ENCODE results near the gene WDR86.

GRCh38 chr7:151453326-151453791, 43.5 kb upstream of the WDR86 start:
- TF ChIP-seq CTCF (IDR thresholded peaks at IDR 0.05) (no peak), ESRRA (CRISPR knock-in tag; IDR thresholded peaks at IDR 0.05; ENCODE audit: borderline replicate concordance) (no peak), SMAD4 (CRISPR knock-in tag; IDR thresholded peaks at IDR 0.05) (no peak), ETV6 (CRISPR knock-in tag; IDR thresholded peaks at IDR 0.05) (no peak), STAT6 (CRISPR knock-in tag; conservative IDR thresholded peaks at IDR 0.05; ENCODE audit: low read depth) (no peak)
